ENCODE results near the gene RALA.

GRCh38 chr7:39663263-39663662, 39.9 kb downstream of the RALA start:
- no peak for TF ChIP-seq CTCF (IDR thresholded peaks at IDR 0.05 in 8 of 11, conservative IDR thresholded peaks at IDR 0.05 in 3 of 11)
- no peak for TF ChIP-seq POLR2A (IDR thresholded peaks at IDR 0.05)
- TF ChIP-seq POLR2AphosphoS5 (IDR thresholded peaks at IDR 0.05) = no peak
